Activated T-cell treated with anti-CD3 and anti-CD28 coated beads for 48 hours (primary cell): ENCODE results near the gene LYSMD4.
"Not testable (repeated sequence)": the region's sequence is repeated elsewhere in the genome, so short reads cannot be mapped to it uniquely, and the experiment has no call there.

Experiments used
- DNase-seq: peaks from one replicate; pipeline ENCODE4 v3.0.0-alpha.2; 2020; ENCODE audit warnings: low read depth

The LYSMD4 gene

DNA sequence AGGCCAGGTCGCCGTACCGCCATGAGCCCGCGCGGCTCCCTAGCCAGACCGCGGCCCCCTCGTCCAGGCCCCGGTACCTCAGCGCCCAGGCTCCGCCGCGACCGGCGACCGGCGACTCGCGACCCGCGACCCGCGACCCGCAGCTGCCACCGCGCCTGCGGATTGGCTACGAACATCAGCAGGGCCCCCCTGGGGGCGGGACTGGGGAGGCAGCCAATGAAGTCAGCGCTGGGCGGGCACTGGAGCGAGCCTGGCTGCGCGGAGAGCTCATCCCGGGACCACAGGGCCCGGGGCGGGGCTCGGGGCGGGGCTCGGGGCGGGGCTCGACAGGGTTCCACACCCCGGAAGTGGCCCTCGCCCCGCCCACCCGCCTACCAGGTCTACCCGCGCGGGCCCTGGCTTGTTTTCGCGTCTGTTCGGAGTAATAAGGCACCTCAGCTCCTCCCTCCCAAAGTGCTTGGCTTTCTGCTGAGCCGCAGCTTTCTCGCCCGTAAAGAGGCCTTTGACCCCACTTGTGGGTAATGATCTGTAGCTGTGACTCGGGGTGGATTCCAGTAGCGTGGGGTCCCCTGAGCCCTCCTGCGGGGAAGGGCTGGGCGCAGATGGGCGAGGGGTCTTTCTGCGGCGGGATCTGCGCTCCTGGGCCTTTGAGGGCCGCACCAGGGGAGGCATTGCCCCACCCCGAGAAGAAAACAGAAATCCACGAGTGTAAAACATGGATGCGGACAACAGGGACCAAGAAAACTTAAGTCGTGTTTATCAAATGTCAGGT is at the start of gene LYSMD4:
TSS of gene LYSMD4 (minus strand) at position 170 of the 772 bp plus-strand sequence. CDS start 1,438 bp downstream, outside the sequence.
- DNase-seq: peak; percentile 98

- DNase-seq: not testable (repeated sequence)
Measured at GRCh38 chr15:99782029-99782428, 48.8 kb upstream of the LYSMD4 start.

GRCh38 chr15:99777144-99777543 is 43.9 kb upstream of the LYSMD4 start:
- DNase-seq: no peak

DNA sequence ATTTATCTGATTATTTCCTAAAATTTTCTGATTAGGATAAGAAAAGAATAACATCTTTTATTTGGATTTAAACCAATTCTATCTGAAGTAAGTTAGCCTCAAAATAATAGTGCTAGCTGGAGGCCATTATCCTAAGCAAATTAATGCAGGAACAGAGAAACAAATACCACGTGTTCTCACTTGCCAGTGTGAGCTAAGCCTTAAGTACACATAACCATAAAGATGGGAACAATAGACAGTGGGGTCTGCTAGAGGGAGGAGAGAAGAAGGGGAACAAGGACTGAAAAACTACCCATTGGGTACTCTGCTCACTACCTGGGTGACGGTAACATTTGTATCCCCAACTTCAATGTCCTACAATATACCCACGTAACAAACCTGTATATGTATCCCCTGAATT is 31.3 kb upstream of the LYSMD4 start:
- no peak for DNase-seq

DNA sequence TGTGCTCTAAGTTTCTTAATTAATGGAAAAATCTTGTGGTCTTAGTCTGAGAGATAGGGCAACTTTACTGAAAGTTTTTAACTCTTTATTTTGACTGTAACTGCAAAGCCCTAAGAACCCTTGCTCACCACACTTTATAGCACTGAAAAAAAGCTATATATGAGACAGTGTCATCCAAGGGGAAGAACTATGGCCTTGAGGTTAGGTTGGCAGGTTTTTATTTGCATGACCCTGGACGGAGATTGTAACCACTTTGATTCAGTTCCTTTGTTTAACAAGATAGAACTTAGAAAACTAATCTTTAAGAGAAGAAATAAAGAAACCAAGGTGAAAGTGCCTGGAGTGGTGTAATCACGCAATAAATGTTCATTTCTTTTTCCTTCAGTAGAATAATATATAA is 30.6 kb upstream of the LYSMD4 start:
- DNase-seq: no peak

- no peak for DNase-seq
Measured at GRCh38 chr15:99762288-99762687, 29.1 kb upstream of the LYSMD4 start.

DNA sequence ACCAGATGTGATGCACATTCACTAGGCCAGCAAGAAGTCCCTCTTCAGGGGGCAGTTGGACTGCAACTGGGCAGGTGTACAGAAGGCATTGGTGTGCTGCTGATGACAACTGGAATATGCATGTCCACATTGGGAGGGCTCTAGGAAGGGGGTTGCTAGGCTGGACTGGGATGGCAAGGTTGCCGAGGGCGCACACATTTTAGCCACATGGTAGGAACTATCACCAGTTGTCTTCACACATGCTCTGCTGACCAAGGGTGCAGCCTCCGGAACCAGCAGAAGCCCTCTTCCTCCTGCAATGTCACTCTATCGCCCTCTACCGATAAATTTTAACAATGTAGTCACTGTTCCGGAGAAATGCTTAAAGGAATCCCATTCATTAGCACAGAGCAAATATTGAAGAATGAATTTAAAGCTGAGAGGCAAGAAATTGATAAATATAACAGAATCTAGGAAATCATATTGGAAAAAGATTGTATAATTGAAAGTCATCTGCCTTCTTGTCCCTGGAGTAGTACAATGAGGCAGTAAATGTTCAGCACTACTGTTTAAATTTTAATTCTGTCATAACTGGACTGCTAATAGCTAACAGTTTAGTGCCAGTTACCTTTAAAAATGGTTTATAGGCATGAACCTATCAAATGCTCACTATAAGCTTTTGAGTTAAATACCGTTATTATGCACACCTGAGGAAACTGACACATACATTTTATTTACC is 22.6 kb upstream of the LYSMD4 start:
- DNase-seq: peak; percentile 12

DNA sequence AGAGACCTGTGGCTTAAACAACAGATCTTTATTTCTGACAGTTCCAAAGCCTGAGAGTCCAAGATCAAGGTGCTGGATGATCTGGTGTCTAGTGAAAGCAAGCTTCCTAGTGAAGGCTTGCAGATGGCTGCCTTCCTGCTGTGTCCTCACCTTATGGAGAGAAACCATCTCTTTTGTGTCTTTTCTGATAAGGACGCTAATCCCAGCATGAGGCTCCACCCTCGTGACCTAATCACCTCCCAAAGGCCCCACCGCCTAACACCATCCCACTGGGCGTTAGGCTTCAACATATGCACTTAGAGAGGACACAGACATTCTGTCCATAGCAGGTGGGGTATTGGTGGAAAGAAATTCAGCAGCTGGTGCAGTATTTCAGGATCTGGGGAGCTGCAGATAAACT is 19.8 kb upstream of the LYSMD4 start:
- DNase-seq: no peak

DNA sequence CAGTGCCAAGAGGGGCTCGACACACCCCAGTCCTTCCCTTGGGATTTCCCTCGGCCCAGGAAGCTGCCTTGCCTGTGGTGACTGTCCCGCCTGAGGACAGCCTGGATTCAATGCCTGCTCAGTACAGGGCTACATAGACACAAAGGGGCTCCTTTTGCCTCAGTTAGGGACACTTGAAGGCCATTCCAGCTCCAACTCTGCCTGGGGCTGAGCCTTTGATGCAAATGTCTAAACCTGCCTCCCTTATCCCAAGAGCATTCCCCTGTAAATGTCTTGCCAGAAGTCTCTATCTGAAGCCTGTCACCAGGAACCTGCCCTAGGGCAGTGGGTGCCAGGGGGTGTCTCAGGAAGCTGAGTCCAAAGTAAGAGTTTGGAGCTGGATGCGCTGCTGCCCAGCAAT is 19.3 kb upstream of the LYSMD4 start:
- DNase-seq: no peak

DNA sequence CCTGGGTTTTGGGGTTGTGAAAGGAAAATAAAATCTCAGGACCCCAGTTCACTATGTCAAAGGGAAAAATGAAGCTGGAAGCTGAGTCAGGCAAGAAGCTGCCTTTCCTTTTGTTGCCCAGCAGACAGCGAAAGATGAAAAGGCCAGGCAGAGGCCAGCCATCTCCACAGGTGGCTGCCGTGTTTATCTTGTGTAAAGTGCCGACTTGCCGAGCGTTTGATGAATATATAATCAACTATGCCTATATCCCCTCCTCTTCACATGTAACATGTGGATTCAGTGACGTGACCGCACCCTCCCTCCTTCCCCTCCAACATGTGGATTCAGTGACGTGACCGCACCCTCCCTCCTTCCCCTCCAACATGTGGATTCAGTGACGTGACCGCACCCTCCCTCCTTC is 17.1 kb upstream of the LYSMD4 start:
- not testable (repeated sequence) for DNase-seq

DNA sequence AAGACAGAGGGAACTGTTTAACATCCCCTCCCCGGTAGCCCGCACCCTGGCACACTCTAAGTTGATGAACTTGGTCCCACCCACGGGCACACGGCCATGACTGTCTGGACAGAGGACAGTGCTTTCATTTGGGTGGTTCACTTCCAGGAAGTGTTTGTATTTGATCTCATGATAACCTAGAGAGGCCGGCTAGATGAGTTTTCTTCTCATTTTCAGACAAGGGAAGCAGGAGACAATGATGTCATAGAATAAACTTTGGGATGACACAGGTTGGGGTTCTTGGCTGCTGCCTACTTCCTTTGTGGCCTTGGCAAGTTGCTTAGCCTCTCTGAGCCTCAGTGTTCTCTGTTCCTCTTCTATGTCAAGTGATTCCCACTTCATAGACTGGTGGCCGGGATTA is 16.1 kb upstream of the LYSMD4 start:
- no peak for DNase-seq

DNA sequence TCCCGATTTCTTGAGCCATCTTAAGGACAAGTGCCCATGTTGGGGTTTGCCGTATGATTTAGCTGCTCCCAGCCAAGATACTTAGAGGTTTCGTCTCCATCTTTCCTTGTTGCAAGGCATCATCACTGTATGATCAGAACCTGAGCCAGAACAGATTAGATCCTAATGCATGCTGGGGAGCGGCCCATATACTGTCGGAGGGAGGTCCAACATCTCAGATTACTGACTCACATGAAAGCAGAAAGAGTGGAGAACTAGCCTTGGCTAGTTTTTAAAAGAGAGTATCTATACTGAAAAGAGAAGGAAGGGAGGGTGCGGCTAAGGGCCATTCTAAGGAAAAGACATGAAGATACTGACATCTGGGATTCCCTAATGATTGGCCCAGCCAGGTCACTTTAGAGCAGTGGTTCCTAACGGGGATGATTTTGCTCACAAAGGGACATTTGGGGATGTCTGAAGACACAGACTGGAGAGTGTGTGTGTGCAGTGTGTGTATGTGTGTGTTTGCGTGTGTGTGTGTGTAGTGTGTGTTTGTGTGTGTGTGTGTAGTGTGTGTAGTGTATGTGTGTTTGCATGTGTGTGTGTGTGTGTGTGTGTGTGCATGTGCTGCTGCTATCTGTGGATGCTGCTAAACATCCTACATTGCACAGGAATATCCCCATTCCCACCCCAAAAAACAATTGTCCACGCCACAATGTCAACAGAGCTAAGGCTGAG is 12.3 kb upstream of the LYSMD4 start:
- no peak for DNase-seq

- no peak for DNase-seq
Measured at GRCh38 chr15:99744142-99744541, 10.9 kb upstream of the LYSMD4 start.

DNA sequence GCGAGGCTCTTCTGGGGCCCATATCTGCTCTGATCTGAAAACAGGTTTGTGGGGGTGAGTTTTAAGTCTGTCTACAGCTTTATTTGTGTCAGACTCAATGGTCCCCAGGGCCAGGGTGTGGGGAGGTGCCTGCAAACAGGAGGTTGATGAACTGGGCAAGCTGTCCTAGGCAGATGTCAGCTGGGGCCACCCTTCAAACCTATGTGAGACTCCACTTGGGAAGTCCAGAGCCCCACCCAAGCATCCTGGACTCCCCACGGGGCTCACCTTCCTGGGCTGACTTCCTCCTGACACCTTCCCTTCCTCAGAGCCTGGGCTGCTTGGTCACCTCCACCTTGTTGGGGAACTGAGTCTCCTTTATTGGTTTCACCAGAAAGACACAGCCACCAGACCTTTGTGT is 8.6 kb upstream of the LYSMD4 start:
- no peak for DNase-seq

GRCh38 chr15:99738021-99738847 is 5.0 kb upstream of the LYSMD4 start:
- DNase-seq: no peak

GRCh38 chr15:99736702-99737101 is 3.5 kb upstream of the LYSMD4 start:
- no peak for DNase-seq

GRCh38 chr15:99735868-99736267 is 2.6 kb upstream of the LYSMD4 start:
- no peak for DNase-seq

DNA sequence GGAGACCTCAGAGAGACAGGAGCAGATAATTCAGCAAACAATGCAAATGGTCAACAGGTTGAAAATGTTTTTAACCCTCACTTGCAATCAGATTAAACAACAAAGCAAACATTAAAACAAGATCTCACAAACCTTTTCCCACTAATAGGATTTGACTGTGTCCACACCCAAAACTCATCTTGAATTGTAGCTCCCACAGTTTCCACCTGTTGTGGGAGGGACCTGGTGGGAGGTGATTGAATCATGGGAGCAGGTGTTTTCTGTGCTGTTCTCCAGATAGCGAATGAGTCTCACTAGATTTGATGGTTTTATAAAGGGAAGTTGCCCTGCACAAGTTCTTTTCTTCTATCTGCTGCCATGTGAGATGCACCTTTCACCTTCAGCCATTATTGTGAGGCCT is 1.3 kb upstream of the LYSMD4 start:
- no peak for DNase-seq

GRCh38 chr15:99734040-99734291 is 729 bp upstream of the LYSMD4 start:
- not testable (repeated sequence) for DNase-seq

GRCh38 chr15:99732751-99733267 is 428 bp downstream of the LYSMD4 start:
- no peak for DNase-seq

- no peak for DNase-seq
Measured at GRCh38 chr15:99732124-99732750, 1.0 kb downstream of the LYSMD4 start.
